ELF-1 (cell line): ENCODE results near the gene PLA2G7.
"Not testable (repeated sequence)": the region's sequence is repeated elsewhere in the genome, so short reads cannot be mapped to it uniquely, and the experiment has no call there.

Experiments
- DNase-seq: peaks from one replicate; pipeline ENCODE4 v3.0.0-alpha.2; 2016; ENCODE audit warnings: low read depth, low spot score

Gene PLA2G7

GRCh38 chr6:46734867-46735719 lies at the start of gene PLA2G7:
PLA2G7 (minus strand) TSS chr6:46735375; CDS start chr6:46722891, 12,484 bp downstream.
- DNase-seq, result peak; percentile 60

- DNase-seq, result no peak
Observed at GRCh38 chr6:46784535-46784934, 49.4 kb upstream of the PLA2G7 start.

GRCh38 chr6:46781478-46782378 lies 46.6 kb upstream of the PLA2G7 start:
- DNase-seq, result peak; percentile 44

- DNase-seq, result no peak
Observed at GRCh38 chr6:46777476-46778346, 42.5 kb upstream of the PLA2G7 start.

- no peak for DNase-seq
Observed at GRCh38 chr6:46776070-46776712, 41.0 kb upstream of the PLA2G7 start.

GRCh38 chr6:46774736-46775135 lies 39.6 kb upstream of the PLA2G7 start:
- DNase-seq, result not testable (repeated sequence)

- DNase-seq, result no peak
Observed at GRCh38 chr6:46773201-46773855, 38.2 kb upstream of the PLA2G7 start.

GRCh38 chr6:46772762-46773161 lies 37.6 kb upstream of the PLA2G7 start:
- no peak for DNase-seq

- DNase-seq, result no peak
Observed at GRCh38 chr6:46772016-46772415, 36.8 kb upstream of the PLA2G7 start.

- DNase-seq, result no peak
Observed at GRCh38 chr6:46764961-46765360, 29.8 kb upstream of the PLA2G7 start.

GRCh38 chr6:46764280-46764679 lies 29.1 kb upstream of the PLA2G7 start:
- DNase-seq, result not testable (repeated sequence)

- DNase-seq, result no peak
Observed at GRCh38 chr6:46763466-46763865, 28.3 kb upstream of the PLA2G7 start.

GRCh38 chr6:46760925-46761324 lies 25.8 kb upstream of the PLA2G7 start:
- DNase-seq, result no peak

- DNase-seq, result no peak
Observed at GRCh38 chr6:46758960-46759753, 24.0 kb upstream of the PLA2G7 start.

GRCh38 chr6:46757214-46757596 lies 22.0 kb upstream of the PLA2G7 start:
- DNase-seq, result no peak

GRCh38 chr6:46756469-46757213 lies 21.5 kb upstream of the PLA2G7 start:
- no peak for DNase-seq

GRCh38 chr6:46755865-46756264 lies 20.7 kb upstream of the PLA2G7 start:
- no peak for DNase-seq

GRCh38 chr6:46751658-46752057 lies 16.5 kb upstream of the PLA2G7 start:
- DNase-seq, result no peak

- DNase-seq, result peak; percentile 90
Observed at GRCh38 chr6:46749731-46750130, 14.6 kb upstream of the PLA2G7 start.
